HG03378 (cell line): Measurements from ENCODE around the gene FLT1.

ENCODE experiments used
- ATAC-seq: cut with Tn5 transposase; IDR thresholded peaks from one replicate; pipeline ENCODE4 v1.9.1; 2021; ENCODE audit warnings: mild to moderate bottlenecking, moderate library complexity; ENCODE audit not compliant: unreplicated experiment

FLT1 gene

DNA sequence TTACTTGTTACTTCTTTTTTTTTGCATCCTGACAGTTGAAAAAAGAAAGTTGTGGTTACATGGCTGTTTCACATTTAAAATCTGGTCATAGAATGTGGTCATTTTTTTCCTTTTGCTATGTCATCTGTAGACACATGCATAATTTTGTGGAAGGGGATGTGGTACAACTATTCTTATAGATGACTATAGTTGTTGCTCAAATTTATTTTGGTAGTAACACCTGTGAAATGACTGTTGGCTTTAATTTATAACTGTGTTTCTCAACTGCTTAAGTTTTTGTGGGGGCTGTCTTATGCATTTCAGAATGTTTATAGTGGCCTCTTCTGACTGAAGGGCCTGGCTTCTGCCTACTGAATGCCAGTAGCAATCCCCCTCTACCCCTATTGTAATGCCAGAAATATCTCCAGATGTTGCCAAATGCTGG, 226.1 kb downstream of the FLT1 start:
- ATAC-seq: peak; percentile 98

DNA sequence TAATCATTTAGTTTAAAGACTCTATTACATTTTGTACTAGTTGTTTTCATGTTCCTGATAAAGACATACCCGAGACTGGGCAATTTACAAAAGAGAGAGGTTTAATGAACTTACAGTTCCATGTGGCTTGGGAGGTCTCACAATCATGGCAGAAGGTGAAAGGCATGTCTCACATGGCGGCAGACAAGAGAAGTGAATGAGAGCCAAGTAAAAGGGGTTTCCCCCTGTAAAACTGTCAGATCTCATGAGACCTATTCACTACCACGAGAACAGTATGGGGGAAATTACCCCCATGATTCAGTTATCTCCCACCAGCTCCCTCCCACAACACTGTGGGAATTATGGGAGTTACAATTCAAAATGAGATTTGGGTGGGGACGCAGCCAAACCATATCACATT, 227.4 kb downstream of the FLT1 start:
- no peak for ATAC-seq

DNA sequence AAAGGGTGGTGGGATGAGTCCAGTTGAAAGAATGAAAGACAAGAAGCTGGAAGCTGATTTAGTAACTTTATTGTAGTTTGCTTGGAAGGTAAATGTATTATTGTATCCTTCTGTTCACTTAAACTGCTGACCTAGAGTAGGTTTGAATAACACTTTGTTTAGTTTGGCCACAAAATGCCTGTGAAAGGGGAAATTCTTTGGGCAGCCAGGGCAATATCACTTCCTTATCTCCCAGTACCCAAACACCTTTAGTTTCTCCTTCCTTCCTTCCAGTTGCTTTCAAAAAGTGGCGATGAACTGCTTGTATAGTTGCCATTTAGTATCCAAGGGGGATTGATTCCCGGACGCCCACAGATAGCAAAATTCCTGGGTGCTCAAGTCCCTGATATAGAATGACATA, 236.5 kb downstream of the FLT1 start:
- no peak for ATAC-seq

DNA sequence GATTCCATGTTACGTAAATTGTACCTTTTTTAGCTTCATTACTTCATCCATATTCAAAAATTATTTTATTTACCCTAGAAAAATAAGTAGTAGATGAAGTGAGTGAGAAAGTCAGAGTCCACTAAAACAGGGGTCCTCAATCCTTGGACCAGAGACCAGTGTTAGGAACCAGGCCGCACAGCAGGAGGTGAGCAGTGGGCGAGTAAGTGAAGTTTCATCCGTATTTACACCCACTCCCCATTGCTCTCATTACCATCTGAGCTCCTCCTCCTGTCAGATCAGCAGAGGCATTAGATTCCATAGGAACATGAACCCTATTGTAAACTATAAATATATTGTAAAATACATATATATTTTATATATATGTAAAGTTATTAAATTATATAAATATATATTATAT, 237.6 kb downstream of the FLT1 start:
- ATAC-seq: no peak

DNA sequence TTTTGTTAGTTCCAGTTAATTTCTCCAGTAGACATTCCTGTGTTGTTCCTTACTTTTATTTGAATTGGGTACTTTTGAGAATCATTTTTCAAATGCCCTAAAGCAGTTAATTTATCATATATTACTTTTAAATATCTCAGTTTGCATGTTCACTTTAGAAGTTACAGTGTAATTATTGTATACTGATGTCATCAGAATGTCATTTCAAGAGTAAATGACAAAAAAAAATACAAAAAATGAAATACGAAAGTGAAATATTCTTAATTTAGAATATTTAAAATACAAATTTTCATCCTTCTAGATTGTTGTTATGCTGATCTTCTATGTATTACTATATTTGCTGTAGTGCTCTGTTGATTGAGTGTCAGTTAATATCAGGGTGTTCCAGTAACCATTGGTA, 242.4 kb downstream of the FLT1 start:
- ATAC-seq: no peak

DNA sequence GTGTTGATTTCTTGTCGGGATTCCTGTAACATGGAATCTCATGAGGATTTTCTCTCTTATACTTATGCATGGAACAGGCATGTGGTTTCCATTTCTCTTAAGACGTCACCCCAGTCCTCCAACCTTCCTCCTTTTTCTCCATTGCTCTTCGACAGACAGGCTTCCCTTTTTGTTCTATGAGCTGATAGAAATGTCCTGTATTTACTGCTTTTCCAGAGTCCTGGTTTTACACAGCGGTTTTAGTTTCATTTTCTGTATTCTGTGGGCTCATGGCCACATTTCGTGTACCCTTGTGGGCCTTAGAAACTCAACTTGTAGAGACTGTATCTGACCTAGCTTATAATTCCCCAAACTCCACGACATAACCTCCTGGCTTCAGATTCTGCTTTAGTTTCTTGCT, 243.5 kb downstream of the FLT1 start:
- ATAC-seq: no peak

DNA sequence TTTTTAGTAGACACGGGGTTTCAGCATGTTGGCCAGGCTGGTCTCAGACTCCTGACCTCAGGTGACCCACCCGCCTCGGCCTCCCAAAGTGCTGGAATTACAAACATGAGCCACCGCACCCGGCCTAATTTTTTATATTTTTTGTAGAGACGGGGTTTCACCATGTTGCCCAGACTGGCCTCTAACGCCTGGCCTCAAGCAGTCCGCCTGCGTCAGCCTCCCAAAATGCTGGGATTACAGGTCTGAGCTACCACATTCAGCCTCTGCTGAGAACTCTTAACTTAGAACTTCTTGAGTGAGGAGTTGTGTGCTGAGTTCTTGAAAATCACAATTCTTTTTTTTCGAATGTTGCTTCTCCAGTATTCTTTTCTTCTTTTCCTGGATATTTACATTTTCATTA, 244.4 kb downstream of the FLT1 start:
- ATAC-seq: no peak
